ENCODE data around the gene ZDHHC14.

Gene ZDHHC14

GRCh38 chr6:157661652-157662051 is 280.7 kb downstream of the ZDHHC14 start:
- H3K4me3 ChIP-seq (ENCODE audit: low read depth, low read length) = no peak overlapping the region
- no peaks in the 10 kb centered on the region for H3K27me3 ChIP-seq (ENCODE audit: insufficient read depth, low read length)
- H3K36me3 ChIP-seq (ENCODE audit: insufficient read depth, low read length) = no peaks in the 10 kb centered on the region
- no peak overlapping the region for H3K27ac ChIP-seq (ENCODE audit: low read depth, low read length)
- H2AFZ ChIP-seq (ENCODE audit: low read length, unreplicated experiment) = no peak overlapping the region
- no peaks in the 10 kb centered on the region for H3K79me2 ChIP-seq (ENCODE audit: control insufficient read depth, insufficient read depth, low read length, unreplicated experiment)
- no peaks in the 10 kb centered on the region for H3K4me1 ChIP-seq (ENCODE audit: control insufficient read depth, insufficient read depth, low read length, unreplicated experiment)

- Histone ChIP-seq H3K4me3 (ENCODE audit: low read depth, low read length) (no peak overlapping the region), H3K4me1 (ENCODE audit: control insufficient read depth, insufficient read depth, low read length, unreplicated experiment) (peaks cover 8% of the 10 kb centered on the region), H3K36me3 (ENCODE audit: insufficient read depth, low read length) (no peaks in the 10 kb centered on the region), H2AFZ (ENCODE audit: low read length, unreplicated experiment) (no peak overlapping the region), H3K27ac (ENCODE audit: low read depth, low read length) (no peak overlapping the region), H3K79me2 (ENCODE audit: control insufficient read depth, insufficient read depth, low read length, unreplicated experiment) (no peaks in the 10 kb centered on the region), H3K27me3 (ENCODE audit: insufficient read depth, low read length) (no peaks in the 10 kb centered on the region)
Measured at GRCh38 chr6:157663261-157663660, 282.3 kb downstream of the ZDHHC14 start.

- H2AFZ ChIP-seq (ENCODE audit: low read length, unreplicated experiment) = no peak overlapping the region
- no peaks in the 10 kb centered on the region for H3K79me2 ChIP-seq (ENCODE audit: control insufficient read depth, insufficient read depth, low read length, unreplicated experiment)
- peaks cover 13% of the 10 kb centered on the region for H3K4me1 ChIP-seq (ENCODE audit: control insufficient read depth, insufficient read depth, low read length, unreplicated experiment)
- H3K27ac ChIP-seq (ENCODE audit: low read depth, low read length) = no peak overlapping the region
- no peaks in the 10 kb centered on the region for H3K36me3 ChIP-seq (ENCODE audit: insufficient read depth, low read length)
- H3K4me3 ChIP-seq (ENCODE audit: low read depth, low read length) = no peak overlapping the region
- H3K27me3 ChIP-seq (ENCODE audit: insufficient read depth, low read length) = no peaks in the 10 kb centered on the region
Measured at GRCh38 chr6:157665180-157665579, 284.2 kb downstream of the ZDHHC14 start.

GRCh38 chr6:157666729-157667128 is 285.7 kb downstream of the ZDHHC14 start:
- Histone ChIP-seq H3K4me1 (ENCODE audit: control insufficient read depth, insufficient read depth, low read length, unreplicated experiment) (peaks cover 15% of the 10 kb centered on the region), H3K79me2 (ENCODE audit: control insufficient read depth, insufficient read depth, low read length, unreplicated experiment) (no peaks in the 10 kb centered on the region), H3K27ac (ENCODE audit: low read depth, low read length) (no peak overlapping the region), H3K27me3 (ENCODE audit: insufficient read depth, low read length) (no peaks in the 10 kb centered on the region), H3K36me3 (ENCODE audit: insufficient read depth, low read length) (no peaks in the 10 kb centered on the region), H2AFZ (ENCODE audit: low read length, unreplicated experiment) (peak overlapping the region; percentile 31), H3K4me3 (ENCODE audit: low read depth, low read length) (no peak overlapping the region)

GRCh38 chr6:157667211-157668008 is 286.4 kb downstream of the ZDHHC14 start:
- H3K27ac ChIP-seq (ENCODE audit: low read depth, low read length) = no peak overlapping the region
- peaks cover 15% of the 10 kb centered on the region for H3K4me1 ChIP-seq (ENCODE audit: control insufficient read depth, insufficient read depth, low read length, unreplicated experiment)
- no peaks in the 10 kb centered on the region for H3K79me2 ChIP-seq (ENCODE audit: control insufficient read depth, insufficient read depth, low read length, unreplicated experiment)
- H2AFZ ChIP-seq (ENCODE audit: low read length, unreplicated experiment) = peak overlapping the region; percentile 56
- H3K27me3 ChIP-seq (ENCODE audit: insufficient read depth, low read length) = no peaks in the 10 kb centered on the region
- no peak overlapping the region for H3K4me3 ChIP-seq (ENCODE audit: low read depth, low read length)
- no peaks in the 10 kb centered on the region for H3K36me3 ChIP-seq (ENCODE audit: insufficient read depth, low read length)

DNA sequence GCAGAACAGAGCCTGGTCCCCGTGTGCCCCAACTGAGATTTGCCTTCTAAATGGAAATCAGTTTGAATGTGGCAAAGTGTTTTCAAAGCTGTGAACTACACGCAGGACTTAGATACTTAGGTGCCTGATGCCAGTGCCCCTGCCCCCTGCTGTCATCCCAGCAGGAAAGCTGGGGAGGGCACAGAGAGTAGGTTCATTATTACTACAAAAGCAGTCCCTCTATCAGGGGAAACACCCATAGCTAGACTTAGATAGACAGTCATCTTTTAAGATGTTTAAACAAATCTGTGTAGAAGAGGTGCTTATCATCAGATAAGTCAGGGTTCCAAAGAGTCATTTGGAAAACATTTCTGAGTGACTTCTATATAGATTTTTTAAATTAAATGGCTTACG is 287.0 kb downstream of the ZDHHC14 start:
- Histone ChIP-seq H3K4me3 (ENCODE audit: low read depth, low read length) (no peak overlapping the region), H2AFZ (ENCODE audit: low read length, unreplicated experiment) (no peak overlapping the region), H3K4me1 (ENCODE audit: control insufficient read depth, insufficient read depth, low read length, unreplicated experiment) (peaks cover 15% of the 10 kb centered on the region), H3K27me3 (ENCODE audit: insufficient read depth, low read length) (no peaks in the 10 kb centered on the region), H3K27ac (ENCODE audit: low read depth, low read length) (no peak overlapping the region), H3K36me3 (ENCODE audit: insufficient read depth, low read length) (no peaks in the 10 kb centered on the region), H3K79me2 (ENCODE audit: control insufficient read depth, insufficient read depth, low read length, unreplicated experiment) (no peaks in the 10 kb centered on the region)

DNA sequence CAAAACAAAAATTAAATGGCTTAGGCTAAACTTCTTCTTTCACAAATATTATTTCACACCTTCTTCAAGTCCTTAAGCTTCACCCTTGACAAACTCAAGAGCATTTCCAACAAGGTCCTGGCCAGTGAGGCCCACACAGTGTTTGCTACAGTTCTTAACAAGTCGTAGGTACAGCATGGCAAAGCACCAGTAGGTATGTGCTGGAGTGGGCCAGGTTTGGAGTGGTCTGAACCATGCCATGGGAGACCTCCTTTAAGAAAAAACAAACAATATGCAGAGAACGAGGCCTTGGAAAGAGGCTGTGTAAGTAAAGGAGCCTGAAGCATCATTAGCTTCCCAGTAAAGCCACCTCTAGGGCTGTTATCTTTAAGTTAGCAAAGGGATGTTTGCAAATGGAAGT is 287.7 kb downstream of the ZDHHC14 start:
- H3K4me1 ChIP-seq (ENCODE audit: control insufficient read depth, insufficient read depth, low read length, unreplicated experiment) = peaks cover 15% of the 10 kb centered on the region
- no peak overlapping the region for H2AFZ ChIP-seq (ENCODE audit: low read length, unreplicated experiment)
- H3K27ac ChIP-seq (ENCODE audit: low read depth, low read length) = no peak overlapping the region
- H3K4me3 ChIP-seq (ENCODE audit: low read depth, low read length) = no peak overlapping the region
- no peaks in the 10 kb centered on the region for H3K79me2 ChIP-seq (ENCODE audit: control insufficient read depth, insufficient read depth, low read length, unreplicated experiment)
- H3K36me3 ChIP-seq (ENCODE audit: insufficient read depth, low read length) = no peaks in the 10 kb centered on the region
- no peaks in the 10 kb centered on the region for H3K27me3 ChIP-seq (ENCODE audit: insufficient read depth, low read length)

- H2AFZ ChIP-seq (ENCODE audit: low read length, unreplicated experiment) = peak overlapping the region; percentile 3
- no peaks in the 10 kb centered on the region for H3K36me3 ChIP-seq (ENCODE audit: insufficient read depth, low read length)
- no peak overlapping the region for H3K27ac ChIP-seq (ENCODE audit: low read depth, low read length)
- H3K27me3 ChIP-seq (ENCODE audit: insufficient read depth, low read length) = no peaks in the 10 kb centered on the region
- peaks cover 15% of the 10 kb centered on the region for H3K4me1 ChIP-seq (ENCODE audit: control insufficient read depth, insufficient read depth, low read length, unreplicated experiment)
- no peak overlapping the region for H3K4me3 ChIP-seq (ENCODE audit: low read depth, low read length)
- H3K79me2 ChIP-seq (ENCODE audit: control insufficient read depth, insufficient read depth, low read length, unreplicated experiment) = no peaks in the 10 kb centered on the region
Measured at GRCh38 chr6:157669323-157669722, 288.3 kb downstream of the ZDHHC14 start.

GRCh38 chr6:157669747-157670216 is 288.8 kb downstream of the ZDHHC14 start:
- Histone ChIP-seq H3K27me3 (ENCODE audit: insufficient read depth, low read length) (no peaks in the 10 kb centered on the region), H3K4me3 (ENCODE audit: low read depth, low read length) (peak overlapping the region; percentile 51), H2AFZ (ENCODE audit: low read length, unreplicated experiment) (peak overlapping the region; percentile 3), H3K4me1 (ENCODE audit: control insufficient read depth, insufficient read depth, low read length, unreplicated experiment) (peaks cover 15% of the 10 kb centered on the region), H3K36me3 (ENCODE audit: insufficient read depth, low read length) (no peaks in the 10 kb centered on the region), H3K79me2 (ENCODE audit: control insufficient read depth, insufficient read depth, low read length, unreplicated experiment) (no peaks in the 10 kb centered on the region), H3K27ac (ENCODE audit: low read depth, low read length) (no peak overlapping the region)

GRCh38 chr6:157670466-157671186 is 289.6 kb downstream of the ZDHHC14 start:
- Histone ChIP-seq H3K4me3 (ENCODE audit: low read depth, low read length) (no peak overlapping the region), H3K27me3 (ENCODE audit: insufficient read depth, low read length) (no peaks in the 10 kb centered on the region), H3K36me3 (ENCODE audit: insufficient read depth, low read length) (no peaks in the 10 kb centered on the region), H3K79me2 (ENCODE audit: control insufficient read depth, insufficient read depth, low read length, unreplicated experiment) (no peaks in the 10 kb centered on the region), H3K4me1 (ENCODE audit: control insufficient read depth, insufficient read depth, low read length, unreplicated experiment) (peaks cover 15% of the 10 kb centered on the region), H2AFZ (ENCODE audit: low read length, unreplicated experiment) (no peak overlapping the region), H3K27ac (ENCODE audit: low read depth, low read length) (no peak overlapping the region)

Data from ACC112 (cell line).